HepG2 (cell line): ENCODE results near the gene ANKRD11. TPM values are rescaled to one million over a fixed set of nuclear protein-coding genes. Genes with fewer than 3 reads are reported as not detected.

Experiments
- CBX5 ChIP-seq: sonication (generic); formaldehyde crosslinking; IDR thresholded peaks from 2 replicates; pipeline ENCODE4 v1.4.0; 2020; ENCODE audit warnings: missing genetic modification reagents, borderline replicate concordance
- CHD4 ChIP-seq: fragments of 200-600 bp; sonication (generic); IDR thresholded peaks from 2 replicates; pipeline ENCODE4 v1.7.0; 2017; ENCODE audit warnings: mild to moderate bottlenecking, low read length, borderline replicate concordance
- ELF3 ChIP-seq: IDR thresholded peaks from 2 replicates; pipeline ENCODE4 v1.6.1; 2016; ENCODE audit warnings: missing genetic modification reagents, missing compliant biosample characterization
- FOXO1 ChIP-seq: sonication (generic); formaldehyde crosslinking; IDR thresholded peaks from 2 replicates; pipeline ENCODE4 v1.4.0; 2020; ENCODE audit warnings: missing genetic modification reagents
- HOXA3 ChIP-seq: sonication (generic); formaldehyde crosslinking; IDR thresholded peaks from 2 replicates; pipeline ENCODE4 v1.5.0; 2020; ENCODE audit warnings: missing genetic modification reagents
- ISL2 ChIP-seq: sonication (generic); formaldehyde crosslinking; IDR thresholded peaks from 2 replicates; pipeline ENCODE4 v1.5.0; 2020; ENCODE audit warnings: missing genetic modification reagents
- KAT7 ChIP-seq: IDR thresholded peaks from 2 replicates; pipeline ENCODE4 v1.6.1; 2018; ENCODE audit warnings: borderline replicate concordance, missing compliant biosample characterization
- KLF6 ChIP-seq: IDR thresholded peaks from 2 replicates; pipeline ENCODE4 v1.8.0; 2016; ENCODE audit warnings: missing biosample characterization, missing genetic modification reagents
- NR2F6 ChIP-seq, 2 experiments: IDR thresholded peaks; 2 replicates each; pipeline ENCODE4 v1.6.1; 2016; ENCODE audit warnings: antibody characterized with exemption in 1 of 2, mild to moderate bottlenecking in 1 of 2
- RCOR2 ChIP-seq: IDR thresholded peaks from 2 replicates; pipeline ENCODE4 v1.6.1; 2016; ENCODE audit warnings: missing biosample characterization, missing genetic modification reagents
- RXRB ChIP-seq: IDR thresholded peaks from 2 replicates; pipeline ENCODE4 v1.6.1; 2016; ENCODE audit warnings: borderline replicate concordance, missing genetic modification reagents, missing compliant biosample characterization
- SNAPC2 ChIP-seq: sonication (generic); formaldehyde crosslinking; IDR thresholded peaks from 2 replicates; pipeline ENCODE4 v1.8.1; 2022; ENCODE audit warnings: mild to moderate bottlenecking, missing genetic modification reagents
- TARDBP ChIP-seq: sonication (generic); formaldehyde crosslinking; IDR thresholded peaks from 2 replicates; pipeline ENCODE4 v1.8.0; 2022; ENCODE audit warnings: mild to moderate bottlenecking, missing genetic modification reagents
- TBL1XR1 ChIP-seq: fragments of 150-350 bp; IDR thresholded peaks from 2 replicates; pipeline ENCODE4 v1.6.1; 2014; ENCODE audit warnings: borderline replicate concordance, low read length; ENCODE audit not compliant: partially characterized antibody
- TBX2 ChIP-seq: sonication (generic); formaldehyde crosslinking; IDR thresholded peaks from 2 replicates; pipeline ENCODE4 v1.5.0; 2020; ENCODE audit warnings: missing genetic modification reagents, mild to moderate bottlenecking, borderline replicate concordance
- THAP11 ChIP-seq: IDR thresholded peaks from 2 replicates; pipeline ENCODE4 v1.6.1; 2016; ENCODE audit warnings: missing biosample characterization, missing genetic modification reagents
- ZNF543 ChIP-seq: sonication (generic); formaldehyde crosslinking; IDR thresholded peaks from 2 replicates; pipeline ENCODE4 v1.4.0; 2020; ENCODE audit warnings: mild to moderate bottlenecking, missing genetic modification reagents
- ZNF644 ChIP-seq: IDR thresholded peaks from 2 replicates; pipeline ENCODE4 v1.6.1; 2016; ENCODE audit warnings: low read depth
- ZSCAN20 ChIP-seq: sonication (generic); formaldehyde crosslinking; IDR thresholded peaks from 2 replicates; pipeline ENCODE4 v1.4.0; 2020; ENCODE audit warnings: missing genetic modification reagents, mild to moderate bottlenecking, borderline replicate concordance
- polyA plus RNA-seq, 8 experiments: library from polyadenylated mRNA; depleted of rRNA in 3 of 8; stranded (reverse) in 7 of 8; unstranded in 1 of 8; fragments of >200 nt; fragmentation: Illumina TruSeq in 4 of 8; extraction: Trizol in 4 of 8; gene quantifications; 2 replicates each; pipeline versions ENCODE4 v1.2.1 to v1.2.3, GENCODE V29; 2011 to 2016; ENCODE audit warnings: low read depth in 4 of 8, missing spikeins in 1 of 8, mixed read lengths in 1 of 8; ENCODE audit not compliant: insufficient read depth in 1 of 8
- total RNA-seq, 5 experiments: library from RNA; depleted of rRNA; stranded (reverse); fragments of >200 nt; fragmentation: Illumina TruSeq; extraction: Trizol; gene quantifications; 2 replicates each; pipeline ENCODE4 v1.2.3, GENCODE V29; 2016; ENCODE audit warnings: low read depth in 1 of 5
- TF ChIP-seq, protein P1 (sequence below): sonication (generic); formaldehyde crosslinking; IDR thresholded peaks from 2 replicates; pipeline ENCODE4 v1.4.0; 2020; ENCODE audit warnings: mild to moderate bottlenecking, missing genetic modification reagents
- TF ChIP-seq, protein P2 (sequence below): IDR thresholded peaks from 2 replicates; pipeline ENCODE4 v1.4.0; 2020; ENCODE audit warnings: mild to moderate bottlenecking, missing genetic modification reagents
- TF ChIP-seq, protein P3 (sequence below): sonication (generic); formaldehyde crosslinking; IDR thresholded peaks from 2 replicates; pipeline ENCODE4 v1.8.0; 2022; ENCODE audit warnings: missing genetic modification reagents, mild to moderate bottlenecking, inconsistent platforms, borderline replicate concordance

Gene ANKRD11
- total and polyA plus RNA-seq, 2 of the 13 experiments (the other 11 are each of a cell fraction or from before 2014, with no cell fraction given): 21.4 to 38.4 TPM

DNA sequence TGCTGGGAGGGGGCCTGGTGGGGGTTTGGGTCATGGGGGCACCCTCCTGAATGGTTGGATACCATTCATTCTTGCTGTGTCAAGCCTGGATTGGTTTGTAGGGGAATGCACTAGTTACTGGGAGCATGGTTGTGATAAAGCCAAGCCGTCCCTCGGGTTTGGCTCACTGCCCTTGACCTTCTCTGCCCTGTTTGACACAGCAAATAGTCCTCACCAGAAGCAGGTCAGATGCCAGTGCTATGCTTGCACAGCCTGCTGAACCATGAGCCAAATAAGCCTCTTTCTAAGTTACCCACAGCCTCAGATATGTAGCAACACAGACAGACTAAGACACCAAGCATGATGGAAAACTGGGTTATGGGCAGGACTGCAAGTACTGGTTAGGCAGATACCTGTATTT, 258.3 kb downstream of the ANKRD11 start (continued):
- TF ChIP-seq, protein P1, sequence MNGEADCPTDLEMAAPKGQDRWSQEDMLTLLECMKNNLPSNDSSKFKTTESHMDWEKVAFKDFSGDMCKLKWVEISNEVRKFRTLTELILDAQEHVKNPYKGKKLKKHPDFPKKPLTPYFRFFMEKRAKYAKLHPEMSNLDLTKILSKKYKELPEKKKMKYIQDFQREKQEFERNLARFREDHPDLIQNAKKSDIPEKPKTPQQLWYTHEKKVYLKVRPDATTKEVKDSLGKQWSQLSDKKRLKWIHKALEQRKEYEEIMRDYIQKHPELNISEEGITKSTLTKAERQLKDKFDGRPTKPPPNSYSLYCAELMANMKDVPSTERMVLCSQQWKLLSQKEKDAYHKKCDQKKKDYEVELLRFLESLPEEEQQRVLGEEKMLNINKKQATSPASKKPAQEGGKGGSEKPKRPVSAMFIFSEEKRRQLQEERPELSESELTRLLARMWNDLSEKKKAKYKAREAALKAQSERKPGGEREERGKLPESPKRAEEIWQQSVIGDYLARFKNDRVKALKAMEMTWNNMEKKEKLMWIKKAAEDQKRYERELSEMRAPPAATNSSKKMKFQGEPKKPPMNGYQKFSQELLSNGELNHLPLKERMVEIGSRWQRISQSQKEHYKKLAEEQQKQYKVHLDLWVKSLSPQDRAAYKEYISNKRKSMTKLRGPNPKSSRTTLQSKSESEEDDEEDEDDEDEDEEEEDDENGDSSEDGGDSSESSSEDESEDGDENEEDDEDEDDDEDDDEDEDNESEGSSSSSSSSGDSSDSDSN (CRISPR knock-in tag): no peak
- peak; percentile 66; the same call in 1 of the 2 replicates for TF ChIP-seq ZNF644 (CRISPR knock-in tag)
- TF ChIP-seq, protein P2, sequence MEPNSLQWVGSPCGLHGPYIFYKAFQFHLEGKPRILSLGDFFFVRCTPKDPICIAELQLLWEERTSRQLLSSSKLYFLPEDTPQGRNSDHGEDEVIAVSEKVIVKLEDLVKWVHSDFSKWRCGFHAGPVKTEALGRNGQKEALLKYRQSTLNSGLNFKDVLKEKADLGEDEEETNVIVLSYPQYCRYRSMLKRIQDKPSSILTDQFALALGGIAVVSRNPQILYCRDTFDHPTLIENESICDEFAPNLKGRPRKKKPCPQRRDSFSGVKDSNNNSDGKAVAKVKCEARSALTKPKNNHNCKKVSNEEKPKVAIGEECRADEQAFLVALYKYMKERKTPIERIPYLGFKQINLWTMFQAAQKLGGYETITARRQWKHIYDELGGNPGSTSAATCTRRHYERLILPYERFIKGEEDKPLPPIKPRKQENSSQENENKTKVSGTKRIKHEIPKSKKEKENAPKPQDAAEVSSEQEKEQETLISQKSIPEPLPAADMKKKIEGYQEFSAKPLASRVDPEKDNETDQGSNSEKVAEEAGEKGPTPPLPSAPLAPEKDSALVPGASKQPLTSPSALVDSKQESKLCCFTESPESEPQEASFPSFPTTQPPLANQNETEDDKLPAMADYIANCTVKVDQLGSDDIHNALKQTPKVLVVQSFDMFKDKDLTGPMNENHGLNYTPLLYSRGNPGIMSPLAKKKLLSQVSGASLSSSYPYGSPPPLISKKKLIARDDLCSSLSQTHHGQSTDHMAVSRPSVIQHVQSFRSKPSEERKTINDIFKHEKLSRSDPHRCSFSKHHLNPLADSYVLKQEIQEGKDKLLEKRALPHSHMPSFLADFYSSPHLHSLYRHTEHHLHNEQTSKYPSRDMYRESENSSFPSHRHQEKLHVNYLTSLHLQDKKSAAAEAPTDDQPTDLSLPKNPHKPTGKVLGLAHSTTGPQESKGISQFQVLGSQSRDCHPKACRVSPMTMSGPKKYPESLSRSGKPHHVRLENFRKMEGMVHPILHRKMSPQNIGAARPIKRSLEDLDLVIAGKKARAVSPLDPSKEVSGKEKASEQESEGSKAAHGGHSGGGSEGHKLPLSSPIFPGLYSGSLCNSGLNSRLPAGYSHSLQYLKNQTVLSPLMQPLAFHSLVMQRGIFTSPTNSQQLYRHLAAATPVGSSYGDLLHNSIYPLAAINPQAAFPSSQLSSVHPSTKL: peak; percentile 86
- TF ChIP-seq, protein P3, sequence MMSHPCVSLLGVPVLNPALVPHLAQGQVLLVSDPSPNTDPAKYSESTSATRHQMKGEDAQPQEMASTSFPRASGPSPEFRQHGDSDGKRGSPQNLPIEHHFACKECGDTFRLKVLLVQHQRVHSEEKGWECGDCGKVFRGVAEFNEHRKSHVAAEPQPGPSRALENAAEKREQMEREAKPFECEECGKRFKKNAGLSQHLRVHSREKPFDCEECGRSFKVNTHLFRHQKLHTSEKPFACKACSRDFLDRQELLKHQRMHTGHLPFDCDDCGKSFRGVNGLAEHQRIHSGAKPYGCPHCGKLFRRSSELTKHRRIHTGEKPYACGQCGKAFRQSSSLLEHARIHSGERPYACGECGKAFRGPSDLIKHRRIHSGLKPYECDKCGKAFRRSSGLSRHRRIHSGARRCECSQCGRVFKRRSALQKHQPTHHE (CRISPR knock-in tag): no peak
- peak; percentile 81 for TF ChIP-seq TARDBP (CRISPR knock-in tag)
- TF ChIP-seq ELF3 (CRISPR knock-in tag): 0 out of 2 replicates have a peak, but pooled peaks have one; percentile 27
- peak; percentile 75; the same call in 1 of the 2 replicates for TF ChIP-seq FOXO1 (CRISPR knock-in tag)
- 0 out of 2 replicates have a peak, but pooled peaks have one; percentile 31 for TF ChIP-seq TBX2
- TF ChIP-seq HOXA3: peak; percentile 90
- TF ChIP-seq ZSCAN20 (CRISPR knock-in tag): no peak
- peak; percentile 39; the same call in 1 of the 2 replicates for TF ChIP-seq CBX5 (CRISPR knock-in tag)
- TF ChIP-seq SNAPC2 (CRISPR knock-in tag): no peak
- TF ChIP-seq THAP11 (CRISPR knock-in tag): peak; percentile 55
- peak; percentile 98 for TF ChIP-seq NR2F6 (IDR thresholded peaks at IDR 0.05)
- TF ChIP-seq NR2F6 (CRISPR knock-in tag; IDR thresholded peaks at IDR 0.05): peak; percentile 99
- TF ChIP-seq ZNF543 (CRISPR knock-in tag): peak; percentile 45; the same call in 1 of the 2 replicates
- TF ChIP-seq RCOR2 (CRISPR knock-in tag): peak; percentile 59; the same call in 1 of the 2 replicates
- no peak for TF ChIP-seq KAT7 (CRISPR knock-in tag)
- no peak for TF ChIP-seq CHD4
- TF ChIP-seq TBL1XR1: peak; percentile 70
- TF ChIP-seq ISL2: peak; percentile 66
- 0 out of 2 replicates have a peak, but pooled peaks have one; percentile 21 for TF ChIP-seq KLF6 (CRISPR knock-in tag)
- peak; percentile 93 for TF ChIP-seq RXRB (CRISPR knock-in tag)
